ENCODE measurements around the gene AGBL5.
A peak's percentile ranks its signal among the peaks of the same experiment; 100 is the strongest.

Gene AGBL5

GRCh38 chr2:27050996-27051901 lies at the start of gene AGBL5:
Gene AGBL5, plus strand, starts transcription at chr2:27051668. Its CDS starts 1,291 bp downstream, at chr2:27052959.
- TF ChIP-seq CTCF (IDR thresholded peaks at IDR 0.05; ENCODE audit: control insufficient read depth, insufficient read depth, low read depth, low read length, missing control alignments), result no peak
- DNase-seq (ENCODE audit: low read depth), result peak; percentile 58
- peak within 1 kb of the TSS; percentile 98 for H3K4me3 ChIP-seq (ENCODE audit: control insufficient read depth, low read depth, low read length)

GRCh38 chr2:27001950-27002349 lies 49.5 kb upstream of the AGBL5 start:
- no peak overlapping the region for H3K4me3 ChIP-seq (ENCODE audit: control insufficient read depth, low read depth, low read length)
- DNase-seq (ENCODE audit: low read depth), result no peak
- no peak for TF ChIP-seq CTCF (IDR thresholded peaks at IDR 0.05; ENCODE audit: control insufficient read depth, insufficient read depth, low read depth, low read length, missing control alignments)

- DNase-seq (ENCODE audit: low read depth), result no peak
- TF ChIP-seq CTCF (IDR thresholded peaks at IDR 0.05; ENCODE audit: control insufficient read depth, insufficient read depth, low read depth, low read length, missing control alignments), result no peak
- H3K4me3 ChIP-seq (ENCODE audit: control insufficient read depth, low read depth, low read length), result no peak overlapping the region
These were observed 48.5 kb upstream of the AGBL5 start for GRCh38 chr2:27003007-27003406.

- H3K4me3 ChIP-seq (ENCODE audit: control insufficient read depth, low read depth, low read length), result no peak overlapping the region
- no peak for TF ChIP-seq CTCF (IDR thresholded peaks at IDR 0.05; ENCODE audit: control insufficient read depth, insufficient read depth, low read depth, low read length, missing control alignments)
- no peak for DNase-seq (ENCODE audit: low read depth)
These were observed 47.6 kb upstream of the AGBL5 start for GRCh38 chr2:27003857-27004256.

GRCh38 chr2:27006602-27007415 lies 44.7 kb upstream of the AGBL5 start:
- DNase-seq (ENCODE audit: low read depth), result no peak
- no peak for TF ChIP-seq CTCF (IDR thresholded peaks at IDR 0.05; ENCODE audit: control insufficient read depth, insufficient read depth, low read depth, low read length, missing control alignments)
- H3K4me3 ChIP-seq (ENCODE audit: control insufficient read depth, low read depth, low read length), result no peak overlapping the region

- DNase-seq (ENCODE audit: low read depth), result no peak
- no peak for TF ChIP-seq CTCF (IDR thresholded peaks at IDR 0.05; ENCODE audit: control insufficient read depth, insufficient read depth, low read depth, low read length, missing control alignments)
- H3K4me3 ChIP-seq (ENCODE audit: control insufficient read depth, low read depth, low read length), result no peak overlapping the region
These were observed 43.8 kb upstream of the AGBL5 start for GRCh38 chr2:27007416-27008374.

All from AG09309 (cell line).